Cerebellar cortex (tissue), 1 donor: ENCODE results near the gene PTCD1.

ENCODE experiments used
- DNase-seq: peaks from one replicate; pipeline ENCODE4 v3.0.0-alpha.2; 2015; ENCODE audit warnings: low spot score

Gene PTCD1

GRCh38 chr7:99438573-99439480 is at the start of gene PTCD1, which contains the start of gene CPSF4:
Gene PTCD1, minus strand, starts transcription at chr7:99438798. Its CDS starts 3,556 bp downstream, at chr7:99435242.
Gene CPSF4, plus strand, starts transcription at chr7:99438943. Its CDS starts 140 bp downstream, at chr7:99439083.
- DNase-seq = peak; percentile 94

DNA sequence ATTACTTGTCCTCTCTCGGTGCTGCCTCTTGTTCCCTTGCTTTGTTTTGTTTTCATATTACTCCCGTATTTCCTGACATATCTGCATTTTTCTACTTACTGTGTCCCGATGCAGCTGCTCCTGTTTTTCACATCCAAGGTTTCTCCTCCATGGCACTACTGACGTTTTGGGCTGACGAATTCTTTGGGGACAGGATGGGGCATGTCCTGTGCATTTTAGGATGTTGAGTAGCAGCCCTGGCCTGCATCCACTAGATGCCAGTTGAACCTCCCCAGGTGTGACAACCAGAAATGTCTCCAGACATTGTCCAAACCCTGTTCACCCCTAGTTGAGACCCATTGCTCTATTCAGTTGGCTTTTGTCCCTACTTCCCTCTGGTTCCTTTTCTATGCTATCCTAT is 46.5 kb upstream of the PTCD1 start:
- DNase-seq = no peak

DNA sequence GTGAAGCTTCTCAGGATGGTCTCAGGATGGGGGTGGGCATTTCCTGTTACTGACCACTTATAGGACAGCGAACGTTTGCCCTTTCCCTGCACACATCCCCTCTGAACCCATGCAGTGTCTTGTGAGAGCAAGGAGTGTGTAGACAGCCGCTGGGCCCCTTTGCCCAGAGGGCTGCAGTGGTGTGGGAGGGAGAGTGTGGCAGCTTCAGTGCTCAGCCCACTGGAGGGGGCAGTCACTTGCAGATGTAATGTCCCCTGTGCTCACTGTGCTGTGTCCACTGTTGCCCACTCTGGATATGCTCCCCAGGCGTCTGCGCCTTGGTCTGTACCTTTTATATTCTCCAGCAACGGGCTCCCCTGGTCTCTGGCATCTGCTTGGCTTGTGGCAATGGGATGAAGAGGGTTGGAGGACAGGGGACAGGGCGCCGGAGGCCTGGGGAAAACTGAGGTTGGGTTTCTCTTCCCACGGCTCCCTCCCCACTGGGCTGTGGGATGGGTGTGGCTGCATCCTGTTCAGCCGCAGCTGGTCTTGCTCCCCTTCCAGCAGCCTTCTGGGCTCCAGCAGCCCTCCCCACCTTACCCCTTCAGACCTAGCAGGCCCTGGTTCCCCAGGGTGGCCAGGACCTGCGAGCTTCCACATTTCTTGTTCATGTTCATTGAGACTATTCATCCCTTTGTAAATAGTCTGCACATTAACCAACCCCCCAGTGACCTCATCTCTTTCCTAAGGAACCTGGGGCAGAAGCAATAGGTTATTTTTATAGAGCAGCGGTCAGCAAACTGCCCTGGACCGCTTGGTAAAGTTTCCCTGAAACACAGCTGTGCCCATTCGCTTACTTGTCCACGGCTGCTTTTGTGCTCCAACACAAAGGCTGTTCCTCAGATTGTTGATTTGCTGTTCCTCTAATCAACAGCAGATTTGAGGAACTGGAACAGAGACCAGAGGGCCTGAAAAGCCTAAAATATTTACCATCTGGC is 40.2 kb upstream of the PTCD1 start:
- no peak for DNase-seq

GRCh38 chr7:99476107-99476506 is 37.5 kb upstream of the PTCD1 start:
- no peak for DNase-seq

GRCh38 chr7:99473315-99473596 is 34.7 kb upstream of the PTCD1 start:
- DNase-seq = peak; percentile 31

GRCh38 chr7:99472561-99473314 is 34.1 kb upstream of the PTCD1 start, which contains the start of gene ZNF789:
Gene ZNF789, plus strand, starts transcription at chr7:99472890. Its CDS starts 3,567 bp downstream, at chr7:99476457.
- peak; percentile 97 for DNase-seq

DNA sequence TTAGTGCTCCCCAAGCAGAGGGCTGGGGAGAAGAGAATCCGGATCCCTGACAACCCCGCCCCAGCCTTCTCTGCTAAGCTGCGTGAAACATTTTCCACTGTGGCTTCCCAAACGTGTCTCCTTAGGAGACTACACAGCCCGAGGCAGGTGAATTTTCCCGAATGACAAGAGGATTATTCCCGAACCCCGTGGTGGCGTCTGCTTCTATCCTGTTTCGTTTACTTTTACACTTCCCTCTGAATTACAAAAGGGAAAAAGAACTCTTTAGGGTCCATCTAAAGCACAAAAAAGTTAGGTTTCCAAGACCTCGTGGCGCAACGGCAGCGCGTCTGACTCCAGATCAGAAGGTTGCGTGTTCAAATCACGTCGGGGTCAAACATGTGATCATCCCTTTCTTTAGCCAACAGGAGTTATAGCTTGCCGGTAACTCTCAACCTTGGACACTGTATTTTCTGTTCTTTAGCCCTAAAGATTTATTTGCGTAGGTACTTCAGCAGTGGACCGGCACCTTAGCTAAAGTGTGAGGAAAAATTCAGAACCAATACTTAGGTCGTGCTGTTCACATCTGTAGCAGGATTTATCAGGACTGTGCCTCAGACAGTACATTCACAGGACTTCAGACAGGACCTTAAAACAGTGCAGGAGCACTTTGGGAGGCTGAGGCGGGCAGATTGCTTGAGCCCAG is 30.9 kb upstream of the PTCD1 start:
- peak; percentile 68 for DNase-seq

GRCh38 chr7:99468336-99468918 is 29.8 kb upstream of the PTCD1 start:
- no peak for DNase-seq

DNA sequence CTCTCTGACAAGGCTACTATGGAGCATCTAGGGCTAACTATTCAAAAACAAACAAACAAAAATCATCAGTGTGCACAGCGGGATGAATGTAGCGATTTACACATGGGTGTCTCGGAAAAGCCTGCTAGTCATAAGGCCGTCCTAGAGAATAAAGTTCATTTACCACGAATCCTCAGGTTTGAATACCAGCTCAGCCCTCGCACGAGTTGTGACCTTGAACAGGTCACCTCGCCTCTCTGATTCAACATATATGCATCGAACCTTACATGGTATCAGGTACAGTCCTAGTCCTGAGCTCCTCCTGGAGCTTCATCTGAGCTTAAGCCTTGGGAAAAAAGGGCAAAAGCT is 26.8 kb upstream of the PTCD1 start:
- DNase-seq = no peak

GRCh38 chr7:99461221-99461620 is 22.6 kb upstream of the PTCD1 start:
- DNase-seq = no peak

DNA sequence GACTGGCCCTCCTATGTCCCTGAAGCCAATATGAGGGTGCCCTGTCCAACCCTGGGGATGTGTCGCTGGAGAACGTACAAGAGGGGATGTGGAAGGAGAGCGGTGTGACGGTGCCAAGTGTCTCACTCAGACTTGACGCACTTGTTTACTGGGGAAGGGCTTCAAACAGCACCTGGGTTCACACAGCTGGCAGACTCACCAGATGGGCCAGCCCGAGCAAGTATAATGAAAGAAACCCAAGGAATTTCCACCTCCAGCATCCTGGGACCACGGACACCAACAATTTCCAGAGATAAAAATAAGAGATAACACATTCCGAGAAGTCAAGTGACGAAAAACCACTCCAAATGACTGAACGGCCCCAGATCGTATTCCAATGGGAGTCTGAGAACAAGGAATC is 22.1 kb upstream of the PTCD1 start:
- no peak for DNase-seq

DNA sequence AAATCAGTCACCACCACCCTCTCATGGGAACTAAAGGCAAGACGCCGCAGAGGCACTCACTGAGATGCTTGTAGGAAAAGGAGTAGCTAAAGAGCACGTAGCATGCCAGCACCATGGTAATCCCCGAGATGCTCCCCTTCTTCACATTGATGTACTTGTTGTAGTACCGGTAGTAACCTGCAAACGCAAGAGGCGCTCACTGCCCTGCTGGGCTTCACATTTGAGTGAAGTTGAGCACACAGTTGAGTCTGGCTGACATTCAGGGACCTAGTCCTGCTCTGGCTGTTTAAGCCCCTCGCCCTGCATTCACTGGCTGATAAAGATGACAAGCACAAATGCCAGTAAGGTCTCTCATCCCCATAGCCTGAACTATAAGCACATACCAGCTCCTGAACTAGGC is 20.5 kb upstream of the PTCD1 start:
- DNase-seq = peak; percentile 42

DNA sequence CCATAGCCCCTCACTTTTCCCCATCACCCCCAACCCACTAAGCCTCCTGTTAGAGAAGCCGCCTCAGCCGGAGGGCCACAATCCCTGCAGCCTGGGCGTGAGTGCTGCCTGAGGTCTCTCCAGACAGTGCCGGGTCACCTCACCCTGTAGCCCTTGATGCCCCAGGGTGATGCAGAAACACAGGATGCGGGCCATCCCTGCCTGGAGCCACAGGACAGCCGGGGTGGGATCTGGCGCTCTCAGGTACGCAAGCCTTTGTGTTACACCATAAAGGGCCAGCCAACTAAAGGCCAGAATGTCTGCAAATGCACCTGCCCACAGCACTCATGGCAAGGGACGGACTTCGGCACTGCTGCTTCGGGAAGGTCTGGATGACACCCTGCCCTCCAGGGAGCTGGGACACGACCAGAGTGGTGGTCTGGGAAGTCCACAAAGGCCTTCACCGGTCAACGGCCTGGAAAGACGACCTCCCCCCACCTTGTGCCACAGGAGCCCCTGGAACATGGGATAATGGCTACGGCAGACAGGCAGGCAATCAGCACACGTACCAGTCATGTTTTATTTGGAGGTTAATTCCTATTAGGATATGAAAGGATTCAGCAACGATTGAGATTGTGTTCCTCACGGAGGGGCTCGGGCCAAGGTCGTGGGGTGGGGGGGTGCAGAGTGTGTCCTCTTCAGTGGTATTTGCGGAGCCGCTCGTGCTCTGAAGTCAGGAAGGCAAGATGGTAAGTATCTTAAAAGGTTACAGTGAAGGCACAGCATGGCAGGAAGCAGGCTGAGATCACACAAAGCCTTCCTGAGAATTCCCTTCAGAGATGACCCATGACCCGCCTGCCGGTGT is 19.3 kb upstream of the PTCD1 start:
- DNase-seq = no peak

GRCh38 chr7:99457050-99457649 is 18.6 kb upstream of the PTCD1 start:
- DNase-seq = no peak

GRCh38 chr7:99456288-99456687 is 17.7 kb upstream of the PTCD1 start:
- DNase-seq = no peak

GRCh38 chr7:99455874-99456273 is 17.3 kb upstream of the PTCD1 start:
- no peak for DNase-seq

DNA sequence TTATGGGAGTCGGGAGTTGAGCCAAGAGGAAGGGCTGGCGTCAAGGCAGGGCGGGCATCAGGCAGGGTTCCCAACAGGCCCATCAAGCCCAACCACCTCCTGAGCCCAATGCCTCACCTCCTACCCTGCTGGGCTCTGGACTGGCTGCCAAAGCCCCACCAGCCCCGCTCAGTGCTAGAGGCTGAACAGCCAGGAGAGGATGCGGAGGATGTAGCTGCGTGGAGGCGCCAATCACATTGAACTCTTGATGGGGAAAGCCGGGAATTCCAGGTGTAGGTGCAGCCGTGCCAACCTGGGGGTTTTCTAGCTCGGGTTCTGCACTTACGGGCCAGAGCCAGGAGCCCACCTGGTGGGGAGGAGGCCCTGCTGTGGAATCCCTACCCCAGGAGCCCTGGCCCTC is 14.5 kb upstream of the PTCD1 start:
- no peak for DNase-seq

DNA sequence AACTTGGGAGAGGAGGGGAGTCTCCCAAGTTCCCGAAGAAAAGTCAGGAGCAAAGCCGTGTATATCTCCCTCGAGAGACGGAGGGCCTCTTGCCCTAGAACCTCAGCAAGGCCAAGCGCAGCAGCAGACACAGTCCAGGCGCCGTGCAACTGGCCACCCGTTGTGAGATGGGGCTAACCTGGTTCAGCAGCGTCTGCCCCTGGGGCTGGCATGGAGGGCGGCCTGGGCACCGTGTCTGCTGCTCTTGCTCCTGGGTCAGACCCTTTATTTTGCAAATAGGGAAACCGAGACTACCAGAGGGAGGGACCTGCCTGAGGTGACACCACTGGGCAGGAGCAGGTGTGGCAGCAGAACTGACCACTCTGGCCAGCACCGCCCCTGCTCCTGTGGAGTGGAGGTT is 13.9 kb upstream of the PTCD1 start:
- DNase-seq = no peak

GRCh38 chr7:99451936-99452335 is 13.3 kb upstream of the PTCD1 start:
- no peak for DNase-seq

- DNase-seq = no peak
Measured at GRCh38 chr7:99449326-99449725, 10.7 kb upstream of the PTCD1 start.
